ENCODE data around the gene HSD11B2. TPM values are rescaled to one million over a fixed set of nuclear protein-coding genes. Genes with fewer than 3 reads are reported as not detected.

Gene HSD11B2
- total and polyA plus RNA-seq, 8 donors: 0.89 to 837 (median 2.9) TPM; not detected in 1

- DNase-seq: no peak
- TF ChIP-seq POLR2A (IDR thresholded peaks at IDR 0.05) (no peak), POLR2AphosphoS5 (IDR thresholded peaks at IDR 0.05) (no peak), CTCF (IDR thresholded peaks at IDR 0.05) (no peak), EP300 (IDR thresholded peaks at IDR 0.05) (no peak)
- Histone ChIP-seq H3K9me3 (no peaks in the 10 kb centered on the region), H3K27ac (no peak overlapping the region), H3K27me3 (no peaks in the 10 kb centered on the region), H3K4me1 (peaks cover 79 to 98% (median 94%) of the 10 kb centered on the region in 4 donors), H3K4me3 (no peak overlapping the region), H3K36me3 (peaks cover 12 to 89% (median 70%) of the 10 kb centered on the region in 4 donors)
- 77 to 94% (median 87%) methylated on average over 5 of the region's 5 CpGs for WGBS, 5 donors
- intact Hi-C loops (cut with DNase I; ENCODE audit: low total_unique reads): no loop called here
Observed at GRCh38 chr16:67448580-67448979, 17.7 kb downstream of the HSD11B2 start.

- Histone ChIP-seq H3K27ac (peak overlapping the region in 2 of 5 donors; percentile 34 to 91), H3K9me3 (no peaks in the 10 kb centered on the region), H3K36me3 (peaks cover 6 to 89% (median 63%) of the 10 kb centered on the region in 4 donors), H3K4me1 (peaks cover 72 to 98% (median 93%) of the 10 kb centered on the region in 4 donors), H3K4me3 (no peak overlapping the region), H3K27me3 (no peaks in the 10 kb centered on the region)
- intact Hi-C loops (cut with DNase I; ENCODE audit: low total_unique reads): no loop called here
- 49 to 72% (median 63%) methylated on average over 2 of the region's 2 CpGs for WGBS, 5 donors
- DNase-seq: no peak
- TF ChIP-seq POLR2AphosphoS5 (IDR thresholded peaks at IDR 0.05) (no peak), EP300 (IDR thresholded peaks at IDR 0.05) (no peak), POLR2A (IDR thresholded peaks at IDR 0.05) (no peak), CTCF (IDR thresholded peaks at IDR 0.05) (no peak)
Observed at GRCh38 chr16:67449336-67449735, 18.4 kb downstream of the HSD11B2 start.

GRCh38 chr16:67449739-67450138 is 18.8 kb downstream of the HSD11B2 start:
- H3K4me3 ChIP-seq: no peak overlapping the region
- H3K27ac ChIP-seq: peak overlapping the region in 3 of 5 donors; percentile 10 to 91 (median 34)
- H3K4me1 ChIP-seq: peaks cover 70 to 94% (median 89%) of the 10 kb centered on the region in 4 donors
- DNase-seq: no peak
- H3K36me3 ChIP-seq: peaks cover 4 to 85% (median 59%) of the 10 kb centered on the region in 4 donors
- intact Hi-C loops (cut with DNase I; ENCODE audit: low total_unique reads): no loop called here
- no peaks in the 10 kb centered on the region for H3K27me3 ChIP-seq
- TF ChIP-seq POLR2AphosphoS5 (IDR thresholded peaks at IDR 0.05) (no peak), EP300 (IDR thresholded peaks at IDR 0.05) (no peak), POLR2A (IDR thresholded peaks at IDR 0.05) (no peak), CTCF (IDR thresholded peaks at IDR 0.05) (no peak)
- WGBS, 5 donors: 53 to 92% (median 87%) methylated on average over 3 of the region's 3 CpGs
- no peaks in the 10 kb centered on the region for H3K9me3 ChIP-seq

- Histone ChIP-seq H3K9me3 (no peaks in the 10 kb centered on the region), H3K4me3 (no peak overlapping the region), H3K4me1 (peaks cover 63 to 87% (median 79%) of the 10 kb centered on the region in 4 donors), H3K36me3 (peaks cover 0 to 72% (median 53%) of the 10 kb centered on the region in 4 donors), H3K27ac (peak overlapping the region; percentile 71 to 91 (median 85)), H3K27me3 (no peaks in the 10 kb centered on the region)
- TF ChIP-seq CTCF (IDR thresholded peaks at IDR 0.05): no peak
- TF ChIP-seq POLR2A (IDR thresholded peaks at IDR 0.05): no peak
- no peak for TF ChIP-seq POLR2AphosphoS5 (IDR thresholded peaks at IDR 0.05)
- TF ChIP-seq EP300 (IDR thresholded peaks at IDR 0.05): no peak
- DNase-seq: peak in 1 of 2 donors; percentile 61
- WGBS, 5 donors: 72 to 85% (median 82%) methylated on average over 12 of the region's 12 CpGs
- intact Hi-C loops (cut with DNase I; ENCODE audit: low total_unique reads): no loop called here
Observed at GRCh38 chr16:67451061-67451703, 20.3 kb downstream of the HSD11B2 start.
